SU-DHL-6 (cell line): ENCODE results near the gene EXOC4.

ENCODE experiments used
- CTCF ChIP-seq: fragments of 200-600 bp; sonication (generic); IDR thresholded peaks from one replicate; pipeline ENCODE4 v1.5.1; 2017; ENCODE audit warnings: antibody characterized with exemption, mild to moderate bottlenecking, low read length, moderate library complexity; ENCODE audit not compliant: insufficient read depth, poor library complexity, severe bottlenecking
- EZH2phosphoT487 ChIP-seq: fragments of 200-600 bp; sonication (generic), shearing (Covaris generic); conservative IDR thresholded peaks from 2 replicates; pipeline ENCODE4 v1.6.1; 2018; ENCODE audit warnings: mild to moderate bottlenecking, antibody characterized with exemption, low read length, moderate library complexity, mixed read lengths

DNA sequence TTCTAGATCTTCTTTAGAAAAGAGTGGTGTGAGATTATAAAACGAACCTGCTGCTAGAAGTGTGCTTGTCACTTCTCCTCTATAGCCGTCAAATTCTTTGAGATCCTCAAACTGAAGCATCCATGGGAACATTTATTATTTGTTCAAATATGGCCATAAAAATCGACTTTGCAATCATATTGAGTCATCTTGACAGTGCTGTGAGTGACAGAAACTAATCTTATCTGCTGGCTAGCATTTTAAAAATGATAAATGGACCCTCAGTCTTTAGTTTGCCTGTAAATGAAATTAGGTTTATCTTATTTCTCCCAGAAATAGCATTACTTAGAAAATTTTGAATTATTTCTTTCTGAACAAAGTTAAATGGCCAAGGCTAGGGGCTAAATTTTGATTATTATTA, 290.8 kb downstream of the EXOC4 start:
- no peak for TF ChIP-seq CTCF
- TF ChIP-seq EZH2phosphoT487 = no peak
